Naive thymus-derived CD4-positive, alpha-beta T cell (primary cell): ENCODE measurements around the gene PIK3C3. TPM values are rescaled to one million over a fixed set of nuclear protein-coding genes. Genes with fewer than 3 reads are reported as not detected.
A peak's percentile ranks its signal among the peaks of the same experiment; 100 is the strongest.

Source experiments
- ATAC-seq: fragments of 150-1000 bp; cut with Tn5 transposase; 2 replicates; pipeline ENCODE4 v1.10.0; 2021; ENCODE audit warnings: mild to moderate bottlenecking, moderate library complexity
- CTCF ChIA-PET: fragments of 350-600 bp; sonication (Branson Sonifier 250); formaldehyde crosslinking; loops from one replicate; lab custom pipeline; 2021; ENCODE audit warnings: antibody characterized with exemption; lab: Charles Lee
- POLR2A ChIA-PET: fragments of 350-600 bp; sonication (Branson Sonifier 250); formaldehyde crosslinking; loops from one replicate; lab custom pipeline; 2021; ENCODE audit warnings: antibody characterized with exemption, inconsistent platforms; lab: Charles Lee
- DNase-seq, 9 donors: peaks; one replicate each; pipeline versions ENCODE4 v3.0.0 to v3.0.0-alpha.2; 2020 to 2022; ENCODE audit warnings: mixed read lengths in 1 of 9
- H3K27ac ChIP-seq: one replicate; pipeline ENCODE4 v1.7.0; 2013; ENCODE audit warnings: mild to moderate bottlenecking, low read depth, low read length, moderate library complexity
- H3K27me3 ChIP-seq, 2 donors: one replicate each; pipeline ENCODE4 v1.7.0; 2013; ENCODE audit warnings: low read length in 2 of 2, mild to moderate bottlenecking in 2 of 2, moderate library complexity in 2 of 2; ENCODE audit not compliant: control insufficient read depth in 2 of 2, insufficient read depth in 2 of 2
- H3K36me3 ChIP-seq, 3 experiments: 1 replicate in 2 of 3; 2 replicates in 1 of 3; pipeline ENCODE4 v1.7.0; 2013; ENCODE audit warnings: low read length in 3 of 3, mild to moderate bottlenecking in 3 of 3, moderate library complexity in 1 of 3; ENCODE audit not compliant: insufficient read depth in 3 of 3, control insufficient read depth in 2 of 3
- H3K4me1 ChIP-seq, 2 donors: one replicate each; pipeline ENCODE4 v1.7.0; 2013; ENCODE audit warnings: low read length in 2 of 2, mild to moderate bottlenecking in 2 of 2, moderate library complexity in 1 of 2; ENCODE audit not compliant: control insufficient read depth in 2 of 2, insufficient read depth in 2 of 2
- H3K4me3 ChIP-seq: 2 replicates; pipeline ENCODE4 v1.7.0; 2013; ENCODE audit warnings: mild to moderate bottlenecking, low read length
- H3K9me3 ChIP-seq, 3 experiments: 1 replicate in 2 of 3; 2 replicates in 1 of 3; pipeline ENCODE4 v1.7.0; 2013; ENCODE audit warnings: low read length in 3 of 3; ENCODE audit not compliant: control insufficient read depth in 2 of 3
- H3K27ac Mint-ChIP-seq, 9 donors: one replicate each; pipeline ENCODE4 v1.8.0; 2020 to 2022; ENCODE audit warnings: mixed read lengths in 9 of 9, mild to moderate bottlenecking in 8 of 9, moderate library complexity in 5 of 9, inconsistent platforms in 2 of 9
- H3K27me3 Mint-ChIP-seq, 5 donors: one replicate each; pipeline ENCODE4 v1.8.0; 2021 to 2022; ENCODE audit warnings: mixed read lengths in 5 of 5, mild to moderate bottlenecking in 1 of 5
- H3K36me3 Mint-ChIP-seq, 5 donors: one replicate each; pipeline ENCODE4 v1.8.0; 2020 to 2022; ENCODE audit warnings: mixed read lengths in 5 of 5, mild to moderate bottlenecking in 3 of 5, inconsistent platforms in 1 of 5
- H3K4me1 Mint-ChIP-seq, 7 donors: one replicate each; pipeline ENCODE4 v1.8.0; 2020 to 2022; ENCODE audit warnings: mixed read lengths in 7 of 7, mild to moderate bottlenecking in 3 of 7, inconsistent platforms in 1 of 7
- H3K4me3 Mint-ChIP-seq, 10 donors: one replicate each; pipeline ENCODE4 v1.8.0; 2020 to 2022; ENCODE audit warnings: mild to moderate bottlenecking in 10 of 10, mixed read lengths in 10 of 10, moderate library complexity in 6 of 10, inconsistent platforms in 2 of 10
- H3K9me3 Mint-ChIP-seq, 11 donors: one replicate each; pipeline ENCODE4 v1.8.0; 2020 to 2022; ENCODE audit warnings: mixed read lengths in 11 of 11, mild to moderate bottlenecking in 4 of 11, inconsistent platforms in 1 of 11, moderate library complexity in 1 of 11
- intact Hi-C, 2 donors: fragments of 100-400 bp; cut with micrococcal nuclease; formaldehyde crosslinking; loops; one replicate each; pipeline ENCODE4 v1.15.1; 2023
- polyA plus RNA-seq, 2 donors: library from polyadenylated mRNA; unstranded; fragments of 300-500 nt; fragmentation: Illumina TruSeq; gene quantifications; one replicate each; pipeline ENCODE4 v1.2.3, GENCODE V29; 2021
- total RNA-seq, 6 experiments: library from RNA in 5 of 6; stranded (reverse) in 5 of 6; gene quantifications; 1 replicate in 5 of 6; 2 replicates in 1 of 6; pipeline ENCODE4 v1.2.3 and lab custom pipeline; 2021 to 2026

PIK3C3 gene
- total and polyA plus RNA-seq, 7 experiments from 2014 or later = 30.6 to 76.9 (median 58.6) TPM

DNA sequence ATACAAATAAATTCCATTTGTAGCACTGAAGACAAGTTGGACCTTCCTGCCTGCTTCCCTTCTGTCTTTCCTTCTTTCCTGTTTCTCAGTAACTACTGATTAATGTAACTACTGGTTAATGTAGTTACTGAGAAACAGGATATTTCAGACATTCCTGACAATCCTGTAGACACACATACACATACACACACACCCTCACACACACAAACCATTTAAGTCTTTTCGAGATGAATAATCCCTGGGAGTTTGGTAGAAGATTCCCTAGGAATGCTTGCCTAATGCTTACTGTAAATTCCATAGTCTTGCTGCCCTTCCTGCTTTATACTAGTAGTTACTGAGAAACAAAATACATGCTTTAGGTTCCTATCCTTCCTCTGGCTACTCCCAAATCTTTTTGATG is 83.9 kb downstream of the PIK3C3 start:
- ChIA-PET CTCF (interaction anchor here (1.5 kb wide), 1 partner anchor 14 kb away, joined by 5 read pairs; no protein-coding TSS in a partner anchor), POLR2A (no interaction called here)
- Mint-ChIP-seq H3K4me1 (peaks cover 0 to 8% (median 0%) of the 10 kb centered on the region in 7 donors), H3K9me3 (no peaks in the 10 kb centered on the region), H3K36me3 (peaks cover 11 to 42% (median 35%) of the 10 kb centered on the region in 5 donors), H3K4me3 (no peak overlapping the region), H3K27ac (peak overlapping the region in 1 of 9 donors; percentile 13), H3K27me3 (no peaks in the 10 kb centered on the region)
- Histone ChIP-seq H3K27me3 (no peaks in the 10 kb centered on the region), H3K27ac (no peak overlapping the region), H3K4me3 (no peak overlapping the region), H3K36me3 (peaks cover 6 to 57% (median 23%) of the 10 kb centered on the region in 3 experiments), H3K9me3 (no peaks in the 10 kb centered on the region), H3K4me1 (no peaks in the 10 kb centered on the region)
- DNase-seq (no peak), ATAC-seq (no peak)
- intact Hi-C loops = loop anchor here in 1 of 2 donors (2.0 kb wide), 1 partner anchor 14 kb away; no protein-coding TSS in a partner anchor

DNA sequence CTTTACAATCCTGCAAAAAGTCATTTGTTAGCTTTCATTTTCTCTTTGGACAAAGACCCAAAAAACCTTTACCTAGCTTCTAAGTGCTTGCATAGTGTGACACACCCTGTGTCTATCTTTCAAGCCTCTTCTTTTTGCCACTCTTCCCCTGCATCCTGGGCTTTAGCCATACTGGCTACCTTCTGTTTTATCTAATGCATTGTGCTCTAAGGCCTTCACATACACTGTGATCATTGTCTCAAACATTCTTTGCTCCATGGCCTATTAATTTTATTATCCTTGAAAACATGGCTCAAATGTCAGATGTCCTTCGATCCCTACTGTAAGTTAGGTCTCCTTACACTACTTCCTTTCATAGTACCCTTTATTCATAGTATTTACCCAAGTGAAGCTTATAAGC is 84.4 kb downstream of the PIK3C3 start:
- Mint-ChIP-seq H3K4me1 (peaks cover 0 to 8% (median 0%) of the 10 kb centered on the region in 7 donors), H3K27ac (peak overlapping the region in 2 of 9 donors; percentile 13 to 15)
- peaks cover 2 to 55% (median 23%) of the 10 kb centered on the region in 3 experiments for H3K36me3 ChIP-seq

DNA sequence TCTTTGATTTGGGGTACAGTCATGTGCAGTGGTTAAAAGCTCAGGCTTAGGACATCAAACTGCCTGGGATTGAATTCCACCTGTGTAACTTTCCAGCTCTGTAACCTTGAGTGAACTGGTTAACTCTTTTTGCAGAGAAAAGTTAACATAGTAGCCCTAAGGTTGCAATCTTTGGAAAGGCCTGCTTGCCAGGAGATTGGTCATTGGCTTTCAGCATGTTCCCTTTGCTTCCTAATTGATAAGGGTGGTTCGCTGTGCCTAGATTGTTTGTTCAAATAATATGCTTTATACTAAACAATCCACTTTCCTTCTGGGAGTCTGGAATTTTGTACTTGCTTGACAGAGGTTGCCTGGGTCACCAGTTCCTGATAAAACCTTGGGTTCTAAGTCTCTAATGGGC is 86.8 kb downstream of the PIK3C3 start:
- ChIA-PET POLR2A (no interaction called here), CTCF (no interaction called here)
- Mint-ChIP-seq H3K27me3 (no peaks in the 10 kb centered on the region), H3K4me3 (no peak overlapping the region), H3K36me3 (peaks cover 11 to 48% (median 43%) of the 10 kb centered on the region in 5 donors), H3K27ac (no peak overlapping the region), H3K9me3 (no peaks in the 10 kb centered on the region), H3K4me1 (peaks cover 0 to 8% (median 3%) of the 10 kb centered on the region in 7 donors)
- H3K27me3 ChIP-seq = no peaks in the 10 kb centered on the region
- H3K9me3 ChIP-seq = no peaks in the 10 kb centered on the region
- no peaks in the 10 kb centered on the region for H3K4me1 ChIP-seq
- intact Hi-C loops = no loop called here
- DNase-seq (no peak), ATAC-seq (no peak)
- no peak overlapping the region for H3K4me3 ChIP-seq
- no peak overlapping the region for H3K27ac ChIP-seq
- peaks cover 0 to 48% (median 23%) of the 10 kb centered on the region in 3 experiments for H3K36me3 ChIP-seq

More for the DNA sequence above, 84.4 kb downstream of the PIK3C3 start:
- ChIA-PET POLR2A (no interaction called here), CTCF (interaction anchor here (1.5 kb wide), 1 partner anchor 14 kb away, joined by 5 read pairs; no protein-coding TSS in a partner anchor)
- no peaks in the 10 kb centered on the region for H3K9me3 ChIP-seq
- Mint-ChIP-seq H3K4me3 (no peak overlapping the region), H3K9me3 (no peaks in the 10 kb centered on the region), H3K27me3 (no peaks in the 10 kb centered on the region), H3K36me3 (peaks cover 11 to 40% (median 39%) of the 10 kb centered on the region in 5 donors)
- DNase-seq (no peak), ATAC-seq (no peak)
- no peak overlapping the region for H3K27ac ChIP-seq
- no peaks in the 10 kb centered on the region for H3K4me1 ChIP-seq
- no peaks in the 10 kb centered on the region for H3K27me3 ChIP-seq
- H3K4me3 ChIP-seq = no peak overlapping the region
- intact Hi-C loops = loop anchor here in 1 of 2 donors (2.0 kb wide), 1 partner anchor 15 kb away; no protein-coding TSS in a partner anchor

DNA sequence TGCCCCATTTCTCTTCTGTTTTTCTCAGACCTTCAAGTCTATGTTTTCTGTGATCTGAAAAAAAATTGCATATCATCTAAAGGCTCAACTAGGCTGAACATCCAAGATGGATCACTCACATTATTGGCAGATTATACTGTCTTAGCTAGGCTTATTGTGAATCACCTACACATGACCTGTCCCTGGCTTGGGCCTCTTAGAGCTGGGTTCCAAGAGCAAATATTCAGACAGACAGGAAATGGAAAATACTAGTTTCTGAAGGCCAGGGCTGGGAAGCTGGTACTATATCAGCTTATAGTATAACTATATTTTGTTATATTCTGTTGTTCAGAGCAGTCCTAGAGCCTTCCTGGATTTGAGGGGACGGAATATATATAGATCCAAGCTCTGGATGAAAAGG is 90.3 kb downstream of the PIK3C3 start:
- no peak overlapping the region for H3K27ac ChIP-seq
- H3K36me3 Mint-ChIP-seq = peaks cover 0 to 46% (median 27%) of the 10 kb centered on the region in 5 donors
- ChIA-PET POLR2A (no interaction called here), CTCF (interaction anchor here (1.5 kb wide), 1 partner anchor 17 kb away, joined by 5 read pairs; no protein-coding TSS in a partner anchor)
- no peaks in the 10 kb centered on the region for H3K4me1 ChIP-seq
- H3K4me1 Mint-ChIP-seq = peaks cover 0 to 6% (median 0%) of the 10 kb centered on the region in 7 donors
- H3K4me3 ChIP-seq = no peak overlapping the region
- H3K27me3 ChIP-seq = no peaks in the 10 kb centered on the region
- H3K9me3 Mint-ChIP-seq = no peaks in the 10 kb centered on the region
- no peaks in the 10 kb centered on the region for H3K27me3 Mint-ChIP-seq
- DNase-seq (no peak), ATAC-seq (no peak)
- peak overlapping the region in 3 of 9 donors; percentile 6 to 39 (median 21) for H3K27ac Mint-ChIP-seq
- H3K9me3 ChIP-seq = no peaks in the 10 kb centered on the region
- intact Hi-C loops = no loop called here
- no peak overlapping the region for H3K4me3 Mint-ChIP-seq
- H3K36me3 ChIP-seq = peaks cover 3 to 44% (median 10%) of the 10 kb centered on the region in 3 experiments

DNA sequence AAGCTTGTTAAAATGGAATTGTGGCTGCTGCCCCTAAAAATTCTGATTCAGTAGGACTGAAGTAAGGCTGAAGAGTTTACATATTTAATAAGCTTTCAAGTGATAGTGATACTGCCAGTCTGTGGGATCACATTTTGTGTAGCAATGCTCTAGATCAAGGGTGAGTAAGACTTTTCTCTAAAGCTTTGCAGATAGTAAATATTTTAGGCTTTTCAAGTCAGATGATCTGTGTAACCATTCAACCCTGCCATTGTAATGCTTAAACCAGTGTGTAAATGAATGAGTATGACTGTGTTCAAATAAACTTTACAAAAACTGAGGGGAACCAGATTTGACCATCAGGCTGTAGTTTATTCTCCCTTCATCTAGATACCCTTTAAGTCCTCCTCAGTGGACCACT is 92.7 kb downstream of the PIK3C3 start:
- POLR2A ChIA-PET = no interaction called here

DNA sequence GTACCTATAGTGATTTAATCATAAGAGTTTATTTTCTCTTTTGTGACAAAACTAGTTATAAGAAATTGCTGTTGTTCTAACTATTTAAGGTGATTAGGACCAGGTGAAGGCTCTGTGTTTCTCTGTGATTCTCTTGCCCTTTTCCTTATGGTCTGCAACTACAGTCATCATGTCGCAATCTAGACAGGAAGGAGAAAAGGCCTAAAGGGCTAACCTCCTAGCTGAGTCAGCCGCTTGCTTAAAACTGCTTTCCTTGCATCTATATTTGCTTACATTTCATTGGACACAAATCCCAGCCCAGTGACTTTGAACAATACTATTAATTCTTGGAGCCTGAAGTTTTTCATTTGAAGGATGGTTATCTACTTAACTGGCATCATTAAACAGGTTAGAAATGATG is 93.1 kb downstream of the PIK3C3 start:
- Mint-ChIP-seq H3K4me1 (peaks cover 2 to 15% (median 10%) of the 10 kb centered on the region in 7 donors), H3K36me3 (peaks cover 0 to 39% (median 21%) of the 10 kb centered on the region in 5 donors), H3K9me3 (no peaks in the 10 kb centered on the region), H3K4me3 (no peak overlapping the region), H3K27ac (peak overlapping the region in 2 of 9 donors; percentile 10 to 25), H3K27me3 (no peaks in the 10 kb centered on the region)
- intact Hi-C loops = no loop called here
- Histone ChIP-seq H3K4me3 (no peak overlapping the region), H3K36me3 (peaks cover 0 to 29% (median 11%) of the 10 kb centered on the region in 3 experiments), H3K27me3 (no peaks in the 10 kb centered on the region), H3K4me1 (no peaks in the 10 kb centered on the region), H3K27ac (no peak overlapping the region), H3K9me3 (no peaks in the 10 kb centered on the region)
- CTCF ChIA-PET = interaction anchor here (0.9 kb wide), 1 partner anchor 20 kb away, joined by 3 read pairs; no protein-coding TSS in a partner anchor
- ATAC-seq (peak; percentile 45), DNase-seq (no peak)
- POLR2A ChIA-PET = no interaction called here

More for the DNA sequence above, 92.7 kb downstream of the PIK3C3 start:
- Mint-ChIP-seq H3K27ac (peak overlapping the region in 4 of 9 donors; percentile 6 to 28 (median 18)), H3K9me3 (no peaks in the 10 kb centered on the region), H3K4me1 (peaks cover 0 to 11% (median 6%) of the 10 kb centered on the region in 7 donors), H3K27me3 (no peaks in the 10 kb centered on the region), H3K4me3 (no peak overlapping the region), H3K36me3 (peaks cover 0 to 40% (median 21%) of the 10 kb centered on the region in 5 donors)
- intact Hi-C loops = no loop called here
- Histone ChIP-seq H3K9me3 (no peaks in the 10 kb centered on the region), H3K36me3 (peaks cover 0 to 31% (median 11%) of the 10 kb centered on the region in 3 experiments), H3K27ac (no peak overlapping the region), H3K4me3 (no peak overlapping the region), H3K4me1 (no peaks in the 10 kb centered on the region), H3K27me3 (no peaks in the 10 kb centered on the region)
- DNase-seq = no peak
- CTCF ChIA-PET = no interaction called here
- ATAC-seq = no peak
